ENCODE measurements around the gene KLC1. TPM values are rescaled to one million over a fixed set of nuclear protein-coding genes. Genes with fewer than 3 reads are reported as not detected.

KLC1 gene
- total RNA-seq, 4 donors from 2014 or later: 195 to 421 (median 214) TPM

DNA sequence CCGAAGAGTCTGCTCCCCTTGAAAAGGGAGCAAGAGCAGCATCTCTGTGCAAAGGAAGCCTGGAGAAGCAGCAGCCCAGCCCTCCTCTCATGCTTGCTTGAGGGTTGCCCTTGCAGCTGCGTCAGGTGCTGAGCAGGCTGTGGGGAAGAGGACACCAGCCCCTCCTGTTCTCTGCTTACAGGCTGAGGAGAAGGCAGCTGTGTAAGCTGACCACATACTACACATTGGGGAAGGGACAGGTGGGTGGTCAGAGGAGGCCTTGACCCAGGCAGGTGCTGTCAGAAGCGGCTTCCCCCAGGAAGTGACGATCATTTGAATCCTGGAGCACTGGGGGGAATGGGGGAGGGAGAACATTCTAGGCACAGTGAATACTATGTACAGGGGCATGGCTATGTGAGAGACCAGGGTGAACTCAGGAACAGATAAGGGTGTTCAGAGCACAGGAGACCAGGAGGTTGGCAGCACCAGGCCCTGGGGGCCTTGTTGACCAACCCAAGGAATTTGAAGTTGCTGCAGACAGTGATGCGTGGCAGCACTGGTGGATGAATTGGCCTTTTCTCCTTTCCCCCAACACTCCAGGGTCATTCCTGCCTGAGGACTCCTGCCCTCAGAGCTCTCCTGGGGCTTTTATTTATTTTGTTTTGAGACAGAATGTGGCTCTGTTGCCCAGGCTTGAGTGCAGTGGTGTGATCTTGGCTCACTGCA lies 2.7 kb upstream of the KLC1 start:
- Histone ChIP-seq H3K4me3 (no peak overlapping the region), H3K27ac (no peak overlapping the region), H3K36me3 (no peaks in the 10 kb centered on the region), H3K27me3 (no peaks in the 10 kb centered on the region), H3K4me1 (peaks cover 46% of the 10 kb centered on the region), H3K9me3 (no peaks in the 10 kb centered on the region)
- no peak for DNase-seq (ENCODE audit: low spot score in 2 of 2)
- TF ChIP-seq, protein P1, sequence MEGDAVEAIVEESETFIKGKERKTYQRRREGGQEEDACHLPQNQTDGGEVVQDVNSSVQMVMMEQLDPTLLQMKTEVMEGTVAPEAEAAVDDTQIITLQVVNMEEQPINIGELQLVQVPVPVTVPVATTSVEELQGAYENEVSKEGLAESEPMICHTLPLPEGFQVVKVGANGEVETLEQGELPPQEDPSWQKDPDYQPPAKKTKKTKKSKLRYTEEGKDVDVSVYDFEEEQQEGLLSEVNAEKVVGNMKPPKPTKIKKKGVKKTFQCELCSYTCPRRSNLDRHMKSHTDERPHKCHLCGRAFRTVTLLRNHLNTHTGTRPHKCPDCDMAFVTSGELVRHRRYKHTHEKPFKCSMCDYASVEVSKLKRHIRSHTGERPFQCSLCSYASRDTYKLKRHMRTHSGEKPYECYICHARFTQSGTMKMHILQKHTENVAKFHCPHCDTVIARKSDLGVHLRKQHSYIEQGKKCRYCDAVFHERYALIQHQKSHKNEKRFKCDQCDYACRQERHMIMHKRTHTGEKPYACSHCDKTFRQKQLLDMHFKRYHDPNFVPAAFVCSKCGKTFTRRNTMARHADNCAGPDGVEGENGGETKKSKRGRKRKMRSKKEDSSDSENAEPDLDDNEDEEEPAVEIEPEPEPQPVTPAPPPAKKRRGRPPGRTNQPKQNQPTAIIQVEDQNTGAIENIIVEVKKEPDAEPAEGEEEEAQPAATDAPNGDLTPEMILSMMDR (IDR thresholded peaks at IDR 0.05): no peak
- no peak for TF ChIP-seq POLR2AphosphoS5 (IDR thresholded peaks at IDR 0.05)
- 63% methylated on average over 3 of the region's 5 CpGs for WGBS

DNA sequence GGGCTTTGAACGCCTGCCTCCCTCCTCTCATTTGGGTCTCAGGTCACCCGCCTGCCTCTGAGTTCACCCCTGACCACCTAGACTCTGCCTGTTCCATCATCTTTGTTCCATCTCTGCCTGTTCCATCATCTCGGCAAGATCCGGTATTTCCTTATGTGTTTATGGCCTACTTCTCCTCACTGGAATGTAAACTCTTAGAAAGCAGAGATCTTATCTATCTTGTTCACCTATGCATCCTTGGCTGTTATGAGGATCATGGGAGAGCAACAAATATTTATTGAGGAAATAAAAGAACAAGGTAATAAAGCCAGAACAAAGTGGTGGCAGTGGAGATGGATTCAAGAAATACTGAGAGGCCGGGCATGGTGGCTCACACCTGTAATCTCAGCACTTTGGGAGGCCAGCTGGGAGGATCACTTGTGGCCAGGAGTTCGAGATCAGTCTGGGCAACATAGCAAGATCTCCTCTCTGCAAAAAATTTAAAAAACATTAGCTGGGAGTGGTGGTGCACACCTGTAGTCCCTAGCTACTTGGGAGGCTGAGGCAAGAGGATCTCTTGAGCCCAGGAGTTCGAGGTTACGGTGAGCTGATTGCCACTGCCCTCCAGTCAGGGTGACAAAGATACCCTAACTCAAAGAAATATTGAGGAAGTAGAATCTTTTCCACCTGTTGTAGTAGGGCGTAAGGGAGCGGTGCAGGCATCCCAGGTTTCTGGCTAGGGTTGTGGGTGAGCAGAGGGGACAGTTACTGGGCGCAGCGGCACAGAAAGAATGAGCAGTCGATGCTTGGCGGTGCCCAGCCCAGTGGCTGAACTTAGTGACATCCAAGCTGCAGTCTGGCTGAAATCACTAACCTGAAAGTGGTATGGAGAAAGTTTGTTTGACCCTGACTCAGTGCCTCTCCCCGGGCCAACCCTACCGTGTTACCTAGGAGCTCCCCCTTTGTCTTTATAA lies 1.7 kb upstream of the KLC1 start:
- no peaks in the 10 kb centered on the region for H3K27me3 ChIP-seq
- TF ChIP-seq, protein P1 (IDR thresholded peaks at IDR 0.05): no peak
- TF ChIP-seq EP300 (IDR thresholded peaks at IDR 0.05) (no peak), POLR2AphosphoS5 (IDR thresholded peaks at IDR 0.05) (no peak), POLR2A (IDR thresholded peaks at IDR 0.05) (no peak)
- WGBS: 80% methylated on average over 16 of the region's 16 CpGs
- DNase-seq (ENCODE audit: low spot score in 2 of 2): no peak
- no peaks in the 10 kb centered on the region for H3K36me3 ChIP-seq
- H3K4me3 ChIP-seq: peak overlapping the region; percentile 100
- H3K4me1 ChIP-seq: peaks cover 55% of the 10 kb centered on the region
- no peaks in the 10 kb centered on the region for H3K9me3 ChIP-seq
- H3K27ac ChIP-seq: peak overlapping the region; percentile 99

DNA sequence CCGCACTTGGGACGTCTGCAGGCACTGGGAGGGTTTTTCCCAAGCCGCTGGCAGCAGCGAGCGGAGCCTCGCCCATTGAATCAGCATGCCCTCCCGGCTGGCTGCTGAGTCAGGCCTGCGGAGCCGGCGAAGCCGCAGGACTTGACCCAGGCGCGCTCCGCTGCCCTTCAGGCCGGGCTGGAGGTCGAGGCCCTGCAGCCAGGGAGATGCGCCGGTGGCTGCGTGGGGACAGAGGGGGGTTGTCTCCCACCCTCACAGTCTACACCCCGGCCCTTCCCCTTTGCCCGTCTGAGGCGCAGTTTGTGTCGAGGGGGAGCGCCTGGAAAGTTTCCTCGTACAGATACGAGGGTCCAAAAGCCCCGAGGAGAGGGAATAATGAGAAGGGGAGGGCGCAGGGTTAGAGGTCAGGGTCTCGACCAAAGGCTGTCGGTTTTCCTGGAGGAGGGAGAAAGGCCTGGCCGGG lies 759 bp upstream of the KLC1 start:
- no peaks in the 10 kb centered on the region for H3K27me3 ChIP-seq
- TF ChIP-seq, protein P1 (IDR thresholded peaks at IDR 0.05): no peak
- TF ChIP-seq POLR2A (IDR thresholded peaks at IDR 0.05): peak in 1 of 2 donors; percentile 61
- peak in 2 of 3 donors; percentile 51 to 72 for TF ChIP-seq POLR2AphosphoS5 (IDR thresholded peaks at IDR 0.05)
- TF ChIP-seq EP300 (IDR thresholded peaks at IDR 0.05): no peak
- peaks cover 59% of the 10 kb centered on the region for H3K4me1 ChIP-seq
- peak overlapping the region; percentile 100 for H3K4me3 ChIP-seq
- H3K27ac ChIP-seq: peak overlapping the region; percentile 99
- DNase-seq (ENCODE audit: low spot score in 2 of 2): peak; percentile 88 to 90
- peaks cover 7% of the 10 kb centered on the region for H3K36me3 ChIP-seq
- WGBS: 2% methylated on average over 16 of the region's 31 CpGs
- H3K9me3 ChIP-seq: no peaks in the 10 kb centered on the region

DNA sequence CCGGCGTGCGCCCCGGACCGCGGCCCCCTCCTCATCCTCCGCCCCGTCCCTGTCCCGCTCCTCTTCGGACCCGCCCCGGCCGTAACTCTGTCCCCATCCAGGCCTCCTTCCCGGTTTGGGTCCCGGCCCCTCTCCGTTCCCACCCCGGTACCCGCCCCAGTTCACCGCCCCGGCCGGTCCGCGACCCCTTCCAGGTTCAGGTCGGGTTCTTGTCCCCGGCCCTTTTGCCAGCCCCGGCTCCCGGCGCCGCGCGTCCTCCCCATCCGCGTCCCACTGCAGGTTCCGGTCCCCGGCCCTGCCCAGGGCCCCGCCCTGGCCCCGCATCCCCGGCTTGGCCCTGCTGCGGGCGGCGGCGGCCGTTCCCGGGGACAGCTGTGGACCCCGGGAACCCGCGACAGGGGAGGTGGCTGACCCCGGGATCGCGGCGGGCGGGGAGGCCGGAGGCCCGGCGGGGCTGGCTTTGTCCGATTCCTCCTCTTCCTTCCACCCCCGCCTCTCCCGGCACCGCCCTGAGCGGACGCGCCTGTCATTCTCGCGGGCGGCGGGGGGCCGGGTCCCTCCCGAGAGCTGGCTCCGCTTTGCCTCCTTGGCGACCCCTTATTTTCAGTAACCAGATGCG lies 601 bp downstream of the KLC1 start:
- H3K27ac ChIP-seq: peak overlapping the region; percentile 99
- no peaks in the 10 kb centered on the region for H3K27me3 ChIP-seq
- H3K4me1 ChIP-seq: peaks cover 64% of the 10 kb centered on the region
- H3K4me3 ChIP-seq: peak overlapping the region; percentile 100
- no peaks in the 10 kb centered on the region for H3K9me3 ChIP-seq
- WGBS: 3% methylated on average over 33 of the region's 71 CpGs
- peak; percentile 80 to 82 for DNase-seq (ENCODE audit: low spot score in 2 of 2)
- H3K36me3 ChIP-seq: peaks cover 7% of the 10 kb centered on the region
- TF ChIP-seq POLR2AphosphoS5 (IDR thresholded peaks at IDR 0.05): no peak
- peak in 1 of 2 donors; percentile 23 for TF ChIP-seq POLR2A (IDR thresholded peaks at IDR 0.05)

DNA sequence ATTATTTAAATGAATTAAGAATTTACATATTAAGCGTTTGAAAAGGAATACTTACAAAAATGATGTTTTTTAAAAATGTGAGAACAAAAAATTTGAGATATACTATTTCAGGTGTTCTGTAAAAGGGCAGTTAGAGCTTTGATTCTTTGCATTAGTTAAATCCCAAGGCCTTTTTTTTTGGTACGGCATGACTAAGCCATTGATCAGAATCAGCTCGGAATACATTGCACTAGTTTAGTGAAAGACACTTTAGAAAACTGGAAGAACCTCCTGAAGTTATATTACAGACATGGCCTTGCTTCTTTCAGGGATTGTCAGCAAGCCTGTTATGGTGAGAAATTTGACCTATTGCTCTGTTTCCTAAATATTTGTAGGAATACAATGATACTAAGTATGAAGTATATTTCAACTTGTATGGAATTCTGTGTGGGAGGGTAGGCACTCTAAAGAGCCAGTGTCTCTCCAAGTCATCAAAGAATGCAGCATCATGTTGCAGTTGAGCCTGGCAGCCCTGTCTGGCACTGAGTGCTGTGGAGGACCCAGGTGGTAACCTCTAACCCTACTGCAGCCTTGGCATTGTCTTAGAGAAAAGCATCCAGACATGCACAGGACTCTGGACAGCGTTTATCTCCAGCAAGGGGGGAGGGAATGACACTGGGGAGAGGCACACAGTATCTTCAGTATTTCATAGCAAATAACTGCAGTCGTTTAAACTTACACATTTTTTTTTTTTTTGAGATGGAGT lies 1.5 kb downstream of the KLC1 start:
- H3K36me3 ChIP-seq: peaks cover 7% of the 10 kb centered on the region
- peak overlapping the region; percentile 99 for H3K27ac ChIP-seq
- no peaks in the 10 kb centered on the region for H3K9me3 ChIP-seq
- H3K27me3 ChIP-seq: no peaks in the 10 kb centered on the region
- TF ChIP-seq POLR2A (IDR thresholded peaks at IDR 0.05): no peak
- no peak for TF ChIP-seq POLR2AphosphoS5 (IDR thresholded peaks at IDR 0.05)
- TF ChIP-seq EP300 (IDR thresholded peaks at IDR 0.05): no peak
- TF ChIP-seq, protein P1 (IDR thresholded peaks at IDR 0.05): no peak
- H3K4me1 ChIP-seq: peaks cover 61% of the 10 kb centered on the region
- 11% methylated on average over 5 of the region's 5 CpGs for WGBS
- H3K4me3 ChIP-seq: peak overlapping the region; percentile 100
- DNase-seq (ENCODE audit: low spot score in 2 of 2): no peak
